ENCODE results near the gene MYBPC1.

DNA sequence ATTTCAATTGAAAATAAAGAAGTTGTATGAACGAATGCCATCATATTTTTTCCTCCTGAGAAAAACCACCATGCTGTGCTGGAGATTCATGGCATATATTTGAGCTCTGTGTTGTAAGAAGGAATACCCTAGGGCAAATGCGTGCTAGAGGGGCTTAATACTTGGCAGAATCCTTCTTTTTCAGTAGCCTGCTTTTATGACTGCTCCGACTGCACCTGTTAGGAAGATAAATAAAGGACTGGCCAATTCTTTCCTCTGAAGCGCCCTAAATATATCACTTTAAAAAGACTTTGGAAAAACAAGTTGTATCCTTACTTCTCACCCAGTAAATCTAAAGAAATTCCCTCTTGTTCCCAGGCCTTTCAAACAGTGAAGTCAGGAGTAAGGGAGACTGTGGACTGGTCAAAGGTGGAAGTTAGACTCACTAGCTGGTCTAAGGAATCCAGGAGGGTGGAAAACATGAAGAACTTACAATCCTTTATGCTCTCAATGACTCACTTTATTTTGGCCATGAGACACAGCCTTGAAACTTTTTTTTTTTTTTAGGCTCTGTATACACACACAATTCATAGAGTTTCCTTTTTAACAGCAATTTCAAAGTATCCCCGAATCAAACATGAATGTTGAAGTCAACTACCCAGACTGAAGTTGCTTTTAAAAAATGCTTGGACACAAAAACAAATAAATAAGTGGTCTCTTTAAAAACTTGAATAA, 5.2 kb downstream of the MYBPC1 start:
- TF ChIP-seq, protein P1, sequence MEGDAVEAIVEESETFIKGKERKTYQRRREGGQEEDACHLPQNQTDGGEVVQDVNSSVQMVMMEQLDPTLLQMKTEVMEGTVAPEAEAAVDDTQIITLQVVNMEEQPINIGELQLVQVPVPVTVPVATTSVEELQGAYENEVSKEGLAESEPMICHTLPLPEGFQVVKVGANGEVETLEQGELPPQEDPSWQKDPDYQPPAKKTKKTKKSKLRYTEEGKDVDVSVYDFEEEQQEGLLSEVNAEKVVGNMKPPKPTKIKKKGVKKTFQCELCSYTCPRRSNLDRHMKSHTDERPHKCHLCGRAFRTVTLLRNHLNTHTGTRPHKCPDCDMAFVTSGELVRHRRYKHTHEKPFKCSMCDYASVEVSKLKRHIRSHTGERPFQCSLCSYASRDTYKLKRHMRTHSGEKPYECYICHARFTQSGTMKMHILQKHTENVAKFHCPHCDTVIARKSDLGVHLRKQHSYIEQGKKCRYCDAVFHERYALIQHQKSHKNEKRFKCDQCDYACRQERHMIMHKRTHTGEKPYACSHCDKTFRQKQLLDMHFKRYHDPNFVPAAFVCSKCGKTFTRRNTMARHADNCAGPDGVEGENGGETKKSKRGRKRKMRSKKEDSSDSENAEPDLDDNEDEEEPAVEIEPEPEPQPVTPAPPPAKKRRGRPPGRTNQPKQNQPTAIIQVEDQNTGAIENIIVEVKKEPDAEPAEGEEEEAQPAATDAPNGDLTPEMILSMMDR (conservative IDR thresholded peaks at IDR 0.05 in 1 of 2, IDR thresholded peaks at IDR 0.05 in 1 of 2; ENCODE audit: extremely low read depth in 1 of 2, insufficient read depth in 1 of 2, low read depth in 1 of 2, low read length in 2 of 2) = no peak
- TF ChIP-seq EZH2 (IDR thresholded peaks at IDR 0.05; ENCODE audit: borderline replicate concordance, low read length) = no peak
